H1 (cell line): ENCODE results near the gene SPOCD1. TPM values are rescaled to one million over a fixed set of nuclear protein-coding genes. Genes with fewer than 3 reads are reported as not detected.

ENCODE experiments used
- TAF7 ChIP-seq: optimal IDR thresholded peaks from 2 replicates; pipeline ENCODE3; 2011; ENCODE audit warnings: low read depth, mild to moderate bottlenecking, inconsistent platforms, low read length, moderate library complexity, borderline replicate concordance
- polyA plus RNA-seq, 7 experiments: library from polyadenylated mRNA; depleted of rRNA in 3 of 7; stranded (reverse) in 5 of 7; unstranded in 2 of 7; fragments of >200 nt in 5 of 7; fragments of 200-250 nt in 2 of 7; gene quantifications; 1 replicate in 5 of 7; 2 replicates in 1 of 7; 4 replicates in 1 of 7; pipeline versions ENCODE4 v1.2.1 to v1.2.3, GENCODE V29; 2011 to 2013; ENCODE audit warnings: missing spikeins in 2 of 7, mixed read lengths in 2 of 7
- total RNA-seq: library from RNA; stranded (reverse); fragmentation: NEBNext Ultra II Directional; extraction: Animal tissue kit (Norgen Biotek cat#: 25700); gene quantifications from 2 replicates; pipeline ENCODE4 v1.2.1, GENCODE V29; 2021

SPOCD1 gene
- total and polyA plus RNA-seq, 2 of the 8 experiments (the other 6 are each of a cell fraction or from before 2014, with no cell fraction given) = 1.8 to 2.9 TPM

- no peak for TF ChIP-seq TAF7
Measured at GRCh38 chr1:31788138-31788824, 27.5 kb downstream of the SPOCD1 start (continued).
